Measurements from ENCODE around the gene PDIA5. TPM values are rescaled to one million over a fixed set of nuclear protein-coding genes. Genes with fewer than 3 reads are reported as not detected.

PDIA5 gene
- total and polyA plus RNA-seq, 2 of the 4 experiments (the other 2 are of a cell fraction), result 19.4 to 42.0 TPM

DNA sequence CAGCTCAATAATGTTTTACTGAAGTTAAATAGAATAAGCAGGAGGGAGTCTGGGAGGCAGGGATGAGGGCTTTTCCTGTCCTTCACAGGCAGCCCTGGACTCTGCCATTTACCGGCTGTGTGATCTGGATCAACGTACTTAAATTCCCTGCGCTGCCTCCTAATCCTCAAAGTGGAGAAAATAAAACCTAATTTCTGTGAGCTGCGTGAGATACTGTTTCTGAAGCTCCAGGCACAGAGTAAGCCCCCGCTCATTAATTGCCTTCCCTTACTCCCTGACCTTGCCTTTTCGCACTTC lies 278 bp upstream of the PDIA5 start:
- no peak overlapping the region for H2AK5ac ChIP-seq (ENCODE audit: low read depth, low read length)
- peak overlapping the region; percentile 53 for H4K91ac ChIP-seq (ENCODE audit: insufficient read depth, low read depth, low read length)
- no peak overlapping the region for H2BK5ac ChIP-seq (ENCODE audit: low read depth, low read length, poor library complexity, severe bottlenecking)
- peak overlapping the region; percentile 59; the same call in 1 of the 2 replicates for H2BK120ac ChIP-seq (ENCODE audit: low read depth, low read length)
- H2AK9ac ChIP-seq (replicated peaks; ENCODE audit: low read depth, low read length, poor library complexity), result peak overlapping the region; percentile 5
- peak overlapping the region; percentile 6; the same call in 1 of the 2 replicates for H3K23ac ChIP-seq (ENCODE audit: low read depth, low read length)
- BruUV-seq (replicated peaks), result no TSS peak
- ChIA-PET CTCF (no interaction called here), POLR2A (ENCODE audit: unreplicated experiment) (interaction anchor here (0.6 to 0.8 kb wide), 2 partner anchors 181 to 502 kb away, joined by 3 to 8 read pairs; partner anchors contain the start of genes DTX3L and PARP9)
- peak overlapping the region; percentile 87 for H2AFZ ChIP-seq (replicated peaks; ENCODE audit: low read length, poor library complexity)
- peaks cover 14% of the 10 kb centered on the region for H3K27me3 ChIP-seq (ENCODE audit: control insufficient read depth, insufficient read depth, low read length)
- H3K4ac ChIP-seq (ENCODE audit: low read depth, low read length), result peak overlapping the region; percentile 64
- peak overlapping the region; percentile 32 to 82 for H4K8ac ChIP-seq (ENCODE audit: low read depth in 2 of 2, low read length in 2 of 2)
- peaks cover 8% of the 10 kb centered on the region for H3K4me1 ChIP-seq (ENCODE audit: control insufficient read depth, insufficient read depth, low read length)
- intact Hi-C loops (cut with micrococcal nuclease), result no loop called here
- H2BK15ac ChIP-seq (ENCODE audit: low read depth, low read length), result peak overlapping the region; percentile 88
- H4K20me1 ChIP-seq (ENCODE audit: insufficient read depth, low read length), result peaks cover 26% of the 10 kb centered on the region
- 0% methylated on average over 2 of the region's 6 CpGs; no CpG with 5 or more reads in 1 of the 2 experiments for WGBS, 2 experiments (ENCODE audit: extremely low coverage in 2 of 2, insufficient read length in 1 of 2)
- in situ Hi-C loops (cut with MboI; ENCODE audit: low sequenced_read_pairs), result no loop called here
- peak overlapping the region; percentile 87 for H3K4me2 ChIP-seq (ENCODE audit: low read depth, low read length)
- no peak overlapping the region for H3K9ac ChIP-seq (ENCODE audit: low read depth, low read length)
- ATAC-seq (ENCODE audit: low read depth), result peak; percentile 5; the same call in 1 of the 2 replicates
- no peak overlapping the region for H3K56ac ChIP-seq (ENCODE audit: extremely low read depth, insufficient read depth, low read length)
- DNase-seq, result no peak
- H3K18ac ChIP-seq (ENCODE audit: low read depth, low read length), result no peak overlapping the region
- H3K14ac ChIP-seq (replicated peaks; ENCODE audit: low read depth, low read length), result peak overlapping the region; percentile 44
- H3K9me3 ChIP-seq (ENCODE audit: control insufficient read depth, insufficient read depth, low read length), result no peaks in the 10 kb centered on the region
- no peak for TF ChIP-seq NFE2L2 (IDR thresholded peaks at IDR 0.05; ENCODE audit: low read depth, low read length)
- H3K4me3 ChIP-seq (ENCODE audit: insufficient read depth, low read depth, low read length), result peak overlapping the region; percentile 94
- H3K9me1 ChIP-seq (ENCODE audit: insufficient read depth, low read length), result peaks cover 12% of the 10 kb centered on the region
- peak overlapping the region; percentile 60; the same call in 1 of the 2 replicates for H2BK20ac ChIP-seq (ENCODE audit: low read depth, low read length)
- H3K79me1 ChIP-seq (ENCODE audit: low read depth in 1 of 2, low read length in 2 of 2), result peaks cover 21 to 40% of the 10 kb centered on the region in 2 experiments; a peak in 3 of 4 replicates
- no peak overlapping the region for H3K27ac ChIP-seq (ENCODE audit: insufficient read depth, low read length)
- peak overlapping the region; percentile 35 for H4K5ac ChIP-seq (ENCODE audit: low read depth, low read length)
- no peaks in the 10 kb centered on the region for H3K36me3 ChIP-seq (ENCODE audit: control insufficient read depth, insufficient read depth, low read length)
- dilution Hi-C loops (cut with HindIII; ENCODE audit: low sequenced_read_pairs, unreplicated experiment), result no loop called here
